Measurements from ENCODE around the gene LSP1.

DNA sequence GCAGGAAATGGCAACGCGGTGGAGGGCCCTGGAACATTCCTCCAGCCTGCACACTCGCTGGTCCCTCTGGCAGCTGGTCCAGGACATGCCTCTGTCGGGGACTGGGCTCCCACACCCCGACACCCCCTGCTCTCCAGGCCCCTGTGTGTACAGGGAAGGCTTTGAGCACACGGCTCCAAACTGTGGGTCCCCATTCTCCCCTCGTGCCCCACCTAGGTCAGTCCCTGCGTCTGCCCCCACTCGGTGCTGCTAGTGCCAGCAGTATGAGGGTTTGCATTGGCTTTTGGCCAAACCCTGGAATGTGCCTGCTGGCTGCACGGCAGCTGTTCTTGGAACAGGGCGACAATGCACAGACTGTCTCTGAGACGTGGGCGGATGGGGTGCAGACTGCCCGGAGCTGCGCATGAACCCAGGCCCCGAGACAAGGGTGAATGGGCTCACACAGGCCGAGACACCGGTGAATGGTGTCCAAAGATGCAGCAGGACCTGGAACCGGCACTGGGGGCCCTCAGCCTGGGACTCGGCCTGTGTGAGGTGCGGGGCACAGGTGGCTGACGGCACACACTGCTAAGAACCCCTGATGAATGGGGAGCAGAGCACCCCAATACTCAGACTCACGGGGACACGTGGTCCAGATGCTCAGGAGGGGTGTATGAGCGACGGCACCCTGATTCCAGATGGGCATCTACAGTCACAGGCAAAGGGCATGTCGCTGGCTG is 25.6 kb upstream of the LSP1 start:
- TF ChIP-seq POLR2A (IDR thresholded peaks at IDR 0.05; ENCODE audit: low read depth, low read length) (no peak), FOS (IDR thresholded peaks at IDR 0.05; ENCODE audit: low read depth, low read length) (no peak)
- TF ChIP-seq, protein P1, sequence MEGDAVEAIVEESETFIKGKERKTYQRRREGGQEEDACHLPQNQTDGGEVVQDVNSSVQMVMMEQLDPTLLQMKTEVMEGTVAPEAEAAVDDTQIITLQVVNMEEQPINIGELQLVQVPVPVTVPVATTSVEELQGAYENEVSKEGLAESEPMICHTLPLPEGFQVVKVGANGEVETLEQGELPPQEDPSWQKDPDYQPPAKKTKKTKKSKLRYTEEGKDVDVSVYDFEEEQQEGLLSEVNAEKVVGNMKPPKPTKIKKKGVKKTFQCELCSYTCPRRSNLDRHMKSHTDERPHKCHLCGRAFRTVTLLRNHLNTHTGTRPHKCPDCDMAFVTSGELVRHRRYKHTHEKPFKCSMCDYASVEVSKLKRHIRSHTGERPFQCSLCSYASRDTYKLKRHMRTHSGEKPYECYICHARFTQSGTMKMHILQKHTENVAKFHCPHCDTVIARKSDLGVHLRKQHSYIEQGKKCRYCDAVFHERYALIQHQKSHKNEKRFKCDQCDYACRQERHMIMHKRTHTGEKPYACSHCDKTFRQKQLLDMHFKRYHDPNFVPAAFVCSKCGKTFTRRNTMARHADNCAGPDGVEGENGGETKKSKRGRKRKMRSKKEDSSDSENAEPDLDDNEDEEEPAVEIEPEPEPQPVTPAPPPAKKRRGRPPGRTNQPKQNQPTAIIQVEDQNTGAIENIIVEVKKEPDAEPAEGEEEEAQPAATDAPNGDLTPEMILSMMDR (conservative IDR thresholded peaks at IDR 0.05; ENCODE audit: low read depth, low read length), result no peak
